SK-N-MC (cell line): ENCODE measurements around the gene TBC1D12.

Experiments used
- DNase-seq: peaks from one replicate; pipeline ENCODE4 v3.0.0-alpha.2; 2011; ENCODE audit warnings: low read depth, low spot score
- H3K27ac ChIP-seq: fragments of 200-600 bp; sonication (generic); 2 replicates; pipeline ENCODE4 v1.5.1; 2016; ENCODE audit warnings: mixed run types
- H3K36me3 ChIP-seq: fragments of 200-600 bp; sonication (generic); 2 replicates; pipeline ENCODE4 v1.6.1; 2017; ENCODE audit warnings: antibody characterized with exemption, low read length, mixed read lengths; ENCODE audit not compliant: insufficient read depth
- H3K4me3 ChIP-seq: fragments of 200-600 bp; sonication (generic); 2 replicates; pipeline ENCODE4 v1.5.1; 2016
- H3K9ac ChIP-seq: fragments of 200-600 bp; sonication (generic); 2 replicates; pipeline ENCODE4 v1.8.0; 2017; ENCODE audit warnings: mixed run types, mixed read lengths; ENCODE audit not compliant: insufficient read length
- H3K9me3 ChIP-seq: fragments of 200-600 bp; sonication (generic); 2 replicates; pipeline ENCODE4 v1.6.1; 2017; ENCODE audit warnings: low read depth, mild to moderate bottlenecking, antibody characterized with exemption, low read length, moderate library complexity, mixed read lengths
- EZH2 ChIP-seq: fragments of 200-600 bp; sonication (generic); IDR thresholded peaks from one replicate; pipeline ENCODE4 v1.6.1; 2017; ENCODE audit warnings: antibody characterized with exemption
- FOXP2 ChIP-seq: optimal IDR thresholded peaks from 2 replicates; pipeline ENCODE3; 2011; ENCODE audit warnings: mild to moderate bottlenecking, moderate library complexity; ENCODE audit not compliant: insufficient read depth; ENCODE audit errors: extremely low read length, control extremely low read depth
- POLR2AphosphoS5 ChIP-seq: IDR thresholded peaks from 2 replicates; pipeline ENCODE4 v1.6.1; 2012; ENCODE audit warnings: mild to moderate bottlenecking, low read depth, low read length, borderline replicate concordance

Gene TBC1D12

GRCh38 chr10:94416896-94417295 is 14.6 kb downstream of the TBC1D12 start:
- Histone ChIP-seq H3K9ac (no peak overlapping the region), H3K36me3 (no peaks in the 10 kb centered on the region), H3K27ac (peak overlapping the region; percentile 50; the same call in 1 of the 2 replicates), H3K4me3 (no peak overlapping the region), H3K9me3 (no peaks in the 10 kb centered on the region)
- DNase-seq = no peak
- TF ChIP-seq EZH2 = no peak
- TF ChIP-seq POLR2AphosphoS5 = no peak
- no peak for TF ChIP-seq FOXP2

DNA sequence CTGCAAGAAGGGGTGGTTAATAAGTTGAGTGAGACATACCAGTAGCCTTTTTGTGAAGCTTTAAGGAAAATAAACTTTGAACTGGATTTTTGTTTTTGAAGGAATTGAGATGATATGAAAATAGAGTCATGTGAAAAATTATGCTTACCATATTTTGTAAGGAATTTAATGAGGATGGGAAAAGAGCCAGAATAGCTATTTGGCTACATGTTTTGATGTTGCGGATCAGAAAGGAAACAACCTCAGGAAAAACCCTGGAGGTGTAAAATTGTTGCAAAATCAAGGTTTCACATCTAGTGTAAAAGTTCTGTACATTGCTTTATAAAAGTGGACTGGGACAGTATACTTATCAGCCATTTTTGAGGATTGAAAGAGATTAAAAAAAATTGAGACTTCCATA is 15.0 kb downstream of the TBC1D12 start:
- no peaks in the 10 kb centered on the region for H3K9me3 ChIP-seq
- peak overlapping the region; percentile 50; the same call in 1 of the 2 replicates for H3K27ac ChIP-seq
- H3K36me3 ChIP-seq = no peaks in the 10 kb centered on the region
- H3K4me3 ChIP-seq = no peak overlapping the region
- no peak overlapping the region for H3K9ac ChIP-seq
- no peak for DNase-seq
- TF ChIP-seq POLR2AphosphoS5 = no peak
- no peak for TF ChIP-seq FOXP2
- no peak for TF ChIP-seq EZH2

- no peaks in the 10 kb centered on the region for H3K36me3 ChIP-seq
- TF ChIP-seq FOXP2 = no peak
- no peak for TF ChIP-seq POLR2AphosphoS5
- TF ChIP-seq EZH2 = no peak
Measured at GRCh38 chr10:94420516-94420915, 18.2 kb downstream of the TBC1D12 start.

DNA sequence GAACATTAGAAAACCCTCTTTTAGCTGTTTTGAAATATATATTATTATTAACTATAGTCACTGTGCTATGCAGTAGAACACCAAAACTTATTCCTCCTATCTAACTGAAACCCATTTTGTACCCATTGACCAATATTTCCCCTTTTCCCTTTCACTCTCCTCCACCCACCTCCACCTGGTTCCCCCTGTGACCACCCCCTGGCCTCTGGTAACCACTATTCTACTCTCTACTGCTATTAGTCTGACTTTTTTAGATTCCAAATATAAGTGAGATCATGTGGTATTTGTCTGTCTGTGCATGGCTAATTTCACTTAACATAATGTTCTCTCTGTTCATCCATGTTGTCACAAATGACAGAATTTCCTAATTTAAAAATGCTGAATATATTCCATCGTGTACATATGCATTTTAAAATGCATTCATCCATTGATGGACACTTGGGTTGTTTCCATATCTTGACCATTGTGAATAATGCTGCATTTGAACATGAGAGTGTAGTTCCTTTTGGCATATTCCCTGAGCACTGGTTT is 18.7 kb downstream of the TBC1D12 start:
- Histone ChIP-seq H3K4me3 (no peak overlapping the region), H3K36me3 (no peaks in the 10 kb centered on the region), H3K9me3 (no peaks in the 10 kb centered on the region), H3K27ac (no peak overlapping the region), H3K9ac (no peak overlapping the region)
- no peak for DNase-seq
- TF ChIP-seq FOXP2 (no peak), POLR2AphosphoS5 (no peak), EZH2 (no peak)

More at GRCh38 chr10:94420516-94420915, 18.2 kb downstream of the TBC1D12 start:
- no peak overlapping the region for H3K9ac ChIP-seq
- no peak overlapping the region for H3K27ac ChIP-seq
- no peaks in the 10 kb centered on the region for H3K9me3 ChIP-seq
- no peak for DNase-seq
- H3K4me3 ChIP-seq = no peak overlapping the region

GRCh38 chr10:94423627-94424026 is 21.3 kb downstream of the TBC1D12 start:
- no peaks in the 10 kb centered on the region for H3K36me3 ChIP-seq
- no peak overlapping the region for H3K27ac ChIP-seq
- no peak for DNase-seq
- TF ChIP-seq FOXP2 (no peak), POLR2AphosphoS5 (no peak), EZH2 (no peak)
- no peaks in the 10 kb centered on the region for H3K9me3 ChIP-seq
- H3K4me3 ChIP-seq = no peak overlapping the region
- H3K9ac ChIP-seq = no peak overlapping the region

DNA sequence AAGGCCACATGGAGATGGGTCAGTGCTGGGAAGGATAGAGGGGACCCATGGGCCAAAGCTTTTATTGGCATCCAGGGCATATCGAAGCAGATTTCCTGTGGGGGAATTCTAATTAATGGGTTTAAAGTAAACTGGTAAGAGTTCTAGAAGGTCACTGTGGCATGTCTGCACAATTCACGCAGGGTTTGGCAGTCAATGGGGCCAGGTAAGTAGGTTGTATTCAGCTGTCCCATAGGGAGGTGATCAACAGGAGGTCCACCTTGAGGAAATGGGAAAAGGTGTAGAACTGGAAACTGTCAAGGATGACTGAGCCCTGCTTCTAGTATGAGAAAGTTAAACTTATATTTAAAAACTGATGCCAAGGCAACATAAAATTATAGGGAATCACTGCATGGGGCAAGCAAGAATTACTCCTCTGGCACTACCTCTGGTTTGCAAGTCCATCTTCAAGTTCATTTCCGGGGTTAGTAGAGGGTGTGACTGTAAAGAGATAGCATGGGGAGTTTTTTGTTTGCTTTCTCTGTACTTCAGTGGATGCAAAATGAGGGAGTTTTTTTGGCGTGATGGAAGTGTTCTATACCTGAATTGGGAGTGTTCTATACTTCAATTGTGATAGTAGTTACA is 22.5 kb downstream of the TBC1D12 start:
- TF ChIP-seq FOXP2 (no peak), POLR2AphosphoS5 (no peak), EZH2 (no peak)
- Histone ChIP-seq H3K4me3 (no peak overlapping the region), H3K27ac (no peak overlapping the region), H3K9ac (no peak overlapping the region), H3K9me3 (no peaks in the 10 kb centered on the region), H3K36me3 (no peaks in the 10 kb centered on the region)
- no peak for DNase-seq

GRCh38 chr10:94425942-94426341 is 23.6 kb downstream of the TBC1D12 start:
- H3K9ac ChIP-seq = no peak overlapping the region
- H3K27ac ChIP-seq = no peak overlapping the region
- TF ChIP-seq EZH2 (no peak), POLR2AphosphoS5 (no peak), FOXP2 (no peak)
- no peak for DNase-seq
- no peak overlapping the region for H3K4me3 ChIP-seq
- H3K36me3 ChIP-seq = no peaks in the 10 kb centered on the region
- H3K9me3 ChIP-seq = no peaks in the 10 kb centered on the region

GRCh38 chr10:94427166-94427565 is 24.8 kb downstream of the TBC1D12 start:
- no peak overlapping the region for H3K9ac ChIP-seq
- no peaks in the 10 kb centered on the region for H3K9me3 ChIP-seq
- no peak for DNase-seq
- H3K27ac ChIP-seq = no peak overlapping the region
- TF ChIP-seq EZH2 (no peak), FOXP2 (no peak), POLR2AphosphoS5 (no peak)
- H3K4me3 ChIP-seq = no peak overlapping the region
- H3K36me3 ChIP-seq = no peaks in the 10 kb centered on the region
